Progenitor cell of endocrine pancreas (in vitro differentiated cells): ENCODE results near the gene MCTP2. TPM values are rescaled to one million over a fixed set of nuclear protein-coding genes. Genes with fewer than 3 reads are reported as not detected.

ENCODE experiments used
- DNase-seq: peaks from one replicate; pipeline ENCODE4 v3.0.0; 2021; ENCODE audit warnings: low spot score; ENCODE audit not compliant: unreplicated experiment
- H3K27ac Mint-ChIP-seq: 2 replicates; pipeline ENCODE4 v1.8.0; 2021; ENCODE audit warnings: mild to moderate bottlenecking, moderate library complexity, mixed read lengths
- H3K27me3 Mint-ChIP-seq: 2 replicates; pipeline ENCODE4 v1.8.0; 2021; ENCODE audit warnings: mixed read lengths
- H3K36me3 Mint-ChIP-seq: 2 replicates; pipeline ENCODE4 v1.8.0; 2022; ENCODE audit warnings: mixed read lengths; ENCODE audit not compliant: insufficient read depth
- H3K4me1 Mint-ChIP-seq: 2 replicates; pipeline ENCODE4 v1.8.0; 2021; ENCODE audit warnings: low read depth, mixed read lengths
- H3K4me3 Mint-ChIP-seq: 2 replicates; pipeline ENCODE4 v1.8.0; 2021; ENCODE audit warnings: low read depth, mild to moderate bottlenecking, moderate library complexity, mixed read lengths
- H3K9me3 Mint-ChIP-seq: 2 replicates; pipeline ENCODE4 v1.8.0; 2021; ENCODE audit warnings: low read depth, mixed read lengths
- CTCF ChIP-seq: fragments of 200-600 bp; sonication (generic); IDR thresholded peaks from one replicate; pipeline ENCODE4 v1.5.0; 2021; ENCODE audit warnings: antibody characterized with exemption, mild to moderate bottlenecking; ENCODE audit not compliant: unreplicated experiment
- total RNA-seq: library from RNA; stranded (reverse); gene quantifications from 2 replicates; pipeline ENCODE4 v1.2.1, GENCODE V29; 2021

Gene MCTP2
- total RNA-seq, 1 donor from 2014 or later = 2.6 TPM

- DNase-seq = no peak
- H3K27ac Mint-ChIP-seq = no peak overlapping the region
- peaks cover 8% of the 10 kb centered on the region for H3K27me3 Mint-ChIP-seq
- no peaks in the 10 kb centered on the region for H3K36me3 Mint-ChIP-seq
- H3K9me3 Mint-ChIP-seq = no peaks in the 10 kb centered on the region
- TF ChIP-seq CTCF = no peak
- H3K4me1 Mint-ChIP-seq = no peaks in the 10 kb centered on the region
- H3K4me3 Mint-ChIP-seq = no peak overlapping the region
Observed at GRCh38 chr15:94193906-94194305, 37.5 kb upstream of the MCTP2 start.

GRCh38 chr15:94196531-94196930 is 34.8 kb upstream of the MCTP2 start:
- Mint-ChIP-seq H3K36me3 (no peaks in the 10 kb centered on the region), H3K4me1 (peaks cover 6% of the 10 kb centered on the region), H3K4me3 (no peak overlapping the region), H3K9me3 (no peaks in the 10 kb centered on the region), H3K27ac (no peak overlapping the region), H3K27me3 (no peaks in the 10 kb centered on the region)
- no peak for DNase-seq
- no peak for TF ChIP-seq CTCF

DNA sequence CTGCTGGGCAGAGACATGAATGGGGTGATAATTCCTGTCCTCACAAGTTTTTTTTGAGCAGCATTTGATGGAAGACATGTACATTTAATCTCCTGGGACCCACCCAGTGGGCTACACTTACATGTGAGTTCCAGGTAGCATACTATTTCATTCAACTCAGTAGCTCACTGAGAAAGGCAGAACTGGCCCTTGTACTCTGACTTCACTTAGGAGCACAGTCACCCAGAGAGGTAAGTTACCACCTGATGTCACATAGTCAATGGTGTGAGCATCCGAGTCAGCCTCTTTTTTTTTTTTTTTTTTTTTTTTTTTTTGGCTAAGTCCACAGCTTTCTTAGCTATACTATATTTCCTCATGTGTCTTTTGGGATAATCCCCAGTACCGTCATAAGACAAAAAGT is 32.7 kb upstream of the MCTP2 start:
- H3K36me3 Mint-ChIP-seq = no peaks in the 10 kb centered on the region
- no peaks in the 10 kb centered on the region for H3K9me3 Mint-ChIP-seq
- no peaks in the 10 kb centered on the region for H3K27me3 Mint-ChIP-seq
- H3K4me1 Mint-ChIP-seq = peaks cover 6% of the 10 kb centered on the region
- no peak overlapping the region for H3K4me3 Mint-ChIP-seq
- H3K27ac Mint-ChIP-seq = no peak overlapping the region
- DNase-seq = no peak
- TF ChIP-seq CTCF = no peak

DNA sequence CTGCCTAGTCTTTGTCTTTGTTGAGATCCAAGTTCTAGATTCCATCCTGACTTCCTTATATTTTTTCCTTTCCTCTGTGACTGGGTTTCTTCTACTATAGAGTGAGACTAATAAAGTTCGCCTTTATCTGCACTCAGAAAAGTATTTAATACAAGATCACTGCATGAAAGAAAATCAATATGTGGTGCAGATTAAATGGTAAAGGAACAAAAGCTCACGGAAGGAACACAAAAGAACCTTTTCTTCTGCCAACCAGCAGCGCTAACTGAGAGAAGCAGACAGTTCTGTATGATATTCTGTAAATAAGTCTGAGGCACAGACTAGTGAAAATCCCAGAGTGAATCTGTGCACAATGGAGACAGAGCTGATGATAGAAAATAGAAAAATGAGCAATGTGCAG is 31.6 kb upstream of the MCTP2 start:
- no peak for DNase-seq
- Mint-ChIP-seq H3K27ac (no peak overlapping the region), H3K4me3 (no peak overlapping the region), H3K27me3 (no peaks in the 10 kb centered on the region), H3K36me3 (no peaks in the 10 kb centered on the region), H3K4me1 (peaks cover 6% of the 10 kb centered on the region), H3K9me3 (no peaks in the 10 kb centered on the region)
- TF ChIP-seq CTCF = no peak

GRCh38 chr15:94203306-94203705 is 28.1 kb upstream of the MCTP2 start:
- Mint-ChIP-seq H3K4me3 (no peak overlapping the region), H3K36me3 (no peaks in the 10 kb centered on the region), H3K27me3 (no peaks in the 10 kb centered on the region), H3K27ac (no peak overlapping the region), H3K9me3 (no peaks in the 10 kb centered on the region), H3K4me1 (peaks cover 6% of the 10 kb centered on the region)
- TF ChIP-seq CTCF = no peak
- no peak for DNase-seq
